HepG2 (cell line): ENCODE data around the gene GHRHR. TPM values are rescaled to one million over a fixed set of nuclear protein-coding genes. Genes with fewer than 3 reads are reported as not detected.

Experiments used
- ATAC-seq: fragments of 200-7000 bp; cut with Tn5 transposase; 3 replicates; pipeline ENCODE4 v1.9.1; 2020; ENCODE audit warnings: mild to moderate bottlenecking, moderate library complexity
- BruUV-seq: library from RNA; stranded (reverse); fragments of 400-500 nt; replicated peaks from 2 replicates; lab custom pipeline; 2021; lab: Mats Ljungman, UMichigan
- CTCF ChIA-PET: fragments of 300-600 bp; formaldehyde crosslinking; extraction: SDS; loops from one replicate; lab custom pipeline; 2021; ENCODE audit warnings: low total read pairs, inconsistent platforms, low intra/inter-chr PET ratio; lab: Yijun Ruan, JAX
- POLR2A ChIA-PET: fragments of 350-600 bp; sonication (Branson Sonifier 250); formaldehyde crosslinking; loops from one replicate; lab custom pipeline; 2020; ENCODE audit warnings: antibody characterized with exemption, inconsistent platforms; lab: Yijun Ruan, JAX
- DNase-seq: peaks from one replicate; pipeline ENCODE4 v3.0.0-alpha.2; 2015; ENCODE audit warnings: low spot score
- FAIRE-seq: peaks from 3 replicates; lab custom pipeline; 2011; peaks lifted over from hg19 to GRCh38; lab: Jason Lieb, UNC
- H2AFZ ChIP-seq: one replicate; pipeline ENCODE4 v1.6.1; 2011; ENCODE audit warnings: low read length, inconsistent platforms
- H3K27ac ChIP-seq: fragments of 300-600 bp; 3 replicates; pipeline ENCODE4 v1.8.0; 2011; ENCODE audit warnings: mixed run types, mild to moderate bottlenecking, mixed read lengths, low read length, inconsistent platforms; ENCODE audit not compliant: insufficient read depth; ENCODE audit errors: extremely low read length
- H3K27me3 ChIP-seq, 2 experiments: fragments of 200-600 bp in 1 of 2; 2 replicates in 1 of 2; 3 replicates in 1 of 2; pipeline versions ENCODE4 v1.6.0 to v1.8.0; 2011; ENCODE audit warnings: low read length in 2 of 2, mild to moderate bottlenecking in 2 of 2, moderate library complexity in 2 of 2, inconsistent platforms in 1 of 2; ENCODE audit not compliant: insufficient read depth in 2 of 2, control insufficient read depth in 1 of 2
- H3K36me3 ChIP-seq, 2 experiments: fragments of 200-600 bp in 1 of 2; replicated peaks in 1 of 2; 2 replicates in 1 of 2; 3 replicates in 1 of 2; pipeline versions ENCODE4 v1.5.1 to v1.8.0; 2011; ENCODE audit warnings: low read length in 2 of 2, inconsistent platforms in 1 of 2; ENCODE audit not compliant: insufficient read depth in 2 of 2, control insufficient read depth in 1 of 2
- H3K4me1 ChIP-seq: 2 replicates; pipeline ENCODE4 v1.5.1; 2012; ENCODE audit warnings: low read length, inconsistent platforms; ENCODE audit not compliant: insufficient read depth
- H3K4me2 ChIP-seq: 2 replicates; pipeline ENCODE4 v1.6.0; 2011; ENCODE audit warnings: low read depth, low read length, inconsistent platforms
- H3K4me3 ChIP-seq, 3 experiments: fragments of 200-600 bp in 1 of 3; sonication (generic), shearing (Covaris generic) in 1 of 3; replicated peaks in 1 of 3; 2 replicates each; pipeline ENCODE4 v1.5.1; 2011 to 2016; ENCODE audit warnings: low read length in 3 of 3, inconsistent platforms in 2 of 3, low read depth in 2 of 3, mild to moderate bottlenecking in 2 of 3, control low read depth in 1 of 3, mixed read lengths in 1 of 3; ENCODE audit not compliant: insufficient read depth in 1 of 3
- H3K79me2 ChIP-seq: one replicate; pipeline ENCODE4 v1.6.1; 2011; ENCODE audit warnings: low read length, inconsistent platforms; ENCODE audit not compliant: insufficient read depth
- H3K9ac ChIP-seq: 2 replicates; pipeline ENCODE4 v1.6.0; 2011; ENCODE audit warnings: mild to moderate bottlenecking, low read depth, low read length, inconsistent platforms; ENCODE audit not compliant: insufficient read depth
- H3K9me3 ChIP-seq: 2 replicates; pipeline ENCODE4 v1.5.1; 2012; ENCODE audit warnings: mild to moderate bottlenecking, low read length
- H4K20me1 ChIP-seq: 2 replicates; pipeline ENCODE4 v1.6.0; 2011; ENCODE audit warnings: inconsistent platforms, mild to moderate bottlenecking, low read length, moderate library complexity; ENCODE audit not compliant: insufficient read depth
- ARID2 ChIP-seq: sonication (generic); formaldehyde crosslinking; IDR thresholded peaks from 2 replicates; pipeline ENCODE4 v1.8.1; 2022; ENCODE audit warnings: mild to moderate bottlenecking, missing genetic modification reagents, borderline replicate concordance
- BHLHE40 ChIP-seq: IDR thresholded peaks from 2 replicates; pipeline ENCODE4 v1.6.1; 2011; ENCODE audit warnings: low read length, improper control_type of control experiment
- ERF ChIP-seq: IDR thresholded peaks from 2 replicates; pipeline ENCODE4 v1.6.1; 2018; ENCODE audit warnings: missing biosample characterization, missing genetic modification reagents
- HNF4A ChIP-seq: sonication (generic); formaldehyde crosslinking; IDR thresholded peaks from 2 replicates; pipeline ENCODE4 v1.4.0; 2020; ENCODE audit warnings: missing genetic modification reagents
- HNRNPH1 ChIP-seq: fragments of 200-400 bp; formaldehyde crosslinking; optimal IDR thresholded peaks from 2 replicates; pipeline ENCODE3; 2017; ENCODE audit warnings: mild to moderate bottlenecking, low read depth, low read length
- HNRNPK ChIP-seq: fragments of 200-400 bp; formaldehyde crosslinking; IDR thresholded peaks from 2 replicates; pipeline ENCODE4 v1.6.1; 2018; ENCODE audit warnings: low read length, low read depth, moderate library complexity, mild to moderate bottlenecking; ENCODE audit not compliant: poor library complexity, severe bottlenecking
- ISX ChIP-seq: sonication (generic); formaldehyde crosslinking; conservative IDR thresholded peaks from 2 replicates; pipeline ENCODE4 v1.5.0; 2020; ENCODE audit warnings: missing genetic modification reagents
- MAZ ChIP-seq, 2 experiments: sonication (generic) in 1 of 2; formaldehyde crosslinking in 1 of 2; IDR thresholded peaks; 2 replicates each; pipeline versions ENCODE4 v1.5.0 to v1.6.1; 2012 to 2020; ENCODE audit warnings: low read depth in 2 of 2, mild to moderate bottlenecking in 2 of 2, borderline replicate concordance in 1 of 2, improper control_type of control experiment in 1 of 2, low read length in 1 of 2, missing genetic modification reagents in 1 of 2, moderate library complexity in 1 of 2
- NFYC ChIP-seq: IDR thresholded peaks from 2 replicates; pipeline ENCODE4 v1.6.1; 2016; ENCODE audit warnings: missing genetic modification reagents, missing compliant biosample characterization
- NR2F2 ChIP-seq: IDR thresholded peaks from 2 replicates; pipeline ENCODE4 v1.6.1; 2012; ENCODE audit warnings: low read depth, inconsistent platforms, borderline replicate concordance
- PHF8 ChIP-seq: sonication (generic); formaldehyde crosslinking; IDR thresholded peaks from 2 replicates; pipeline ENCODE4 v1.5.0; 2020; ENCODE audit warnings: missing genetic modification reagents
- SIN3A ChIP-seq: IDR thresholded peaks from 2 replicates; pipeline ENCODE4 v1.6.1; 2011; ENCODE audit warnings: low read depth, mild to moderate bottlenecking, control low read depth, low read length, borderline replicate concordance
- TCF12 ChIP-seq, 2 experiments: fragments of 450-650 bp in 1 of 2; sonication (generic) in 1 of 2; formaldehyde crosslinking in 1 of 2; IDR thresholded peaks; 2 replicates each; pipeline versions ENCODE4 v1.6.1 to v1.8.0; 2017 to 2022; ENCODE audit warnings: antibody characterized with exemption in 1 of 2, mild to moderate bottlenecking in 1 of 2, missing genetic modification reagents in 1 of 2, moderate library complexity in 1 of 2
- ZBTB3 ChIP-seq: sonication (generic); formaldehyde crosslinking; IDR thresholded peaks from 2 replicates; pipeline ENCODE4 v1.4.0; 2020; ENCODE audit warnings: low read depth, mild to moderate bottlenecking, moderate library complexity, missing genetic modification reagents, borderline replicate concordance
- ZNF205 ChIP-seq: IDR thresholded peaks from 2 replicates; pipeline ENCODE4 v1.6.1; 2018; ENCODE audit warnings: missing biosample characterization, missing genetic modification reagents
- ZNF44 ChIP-seq: sonication (generic); formaldehyde crosslinking; IDR thresholded peaks from 2 replicates; pipeline ENCODE4 v1.5.1; 2020; ENCODE audit warnings: mild to moderate bottlenecking, missing genetic modification reagents
- ZNF468 ChIP-seq: sonication (generic); formaldehyde crosslinking; IDR thresholded peaks from 2 replicates; pipeline ENCODE4 v1.8.0; 2022; ENCODE audit warnings: mild to moderate bottlenecking, moderate library complexity, missing genetic modification reagents
- ZNF598 ChIP-seq: sonication (generic); formaldehyde crosslinking; IDR thresholded peaks from 2 replicates; pipeline ENCODE4 v1.5.1; 2020; ENCODE audit warnings: mild to moderate bottlenecking, missing genetic modification reagents, borderline replicate concordance
- ZNF776 ChIP-seq: sonication (generic); formaldehyde crosslinking; IDR thresholded peaks from 2 replicates; pipeline ENCODE4 v1.4.0; 2020; ENCODE audit warnings: mild to moderate bottlenecking, missing genetic modification reagents
- WGBS: methylation state at CpG from one replicate; pipeline ENCODE4 v1.1.6; 2017; ENCODE audit warnings: low lambda C conversion rate; 5-methylcytosine and 5-hydroxymethylcytosine counted together
- in situ Hi-C: cut with HindIII; loops from 2 replicates; pipeline ENCODE4 v1.10.0; 2017; ENCODE audit warnings: low pct_unique_long_range_greater_than_20kb; ENCODE audit not compliant: extremely low pct_ligation_motif_present
- intact Hi-C: fragments of 100-400 bp; cut with micrococcal nuclease; formaldehyde crosslinking; loops from one replicate; pipeline ENCODE4 v1.10.0; 2022; ENCODE audit not compliant: unreplicated experiment
- polyA plus RNA-seq, 8 experiments: library from polyadenylated mRNA; depleted of rRNA in 3 of 8; stranded (reverse) in 7 of 8; unstranded in 1 of 8; fragments of >200 nt; fragmentation: Illumina TruSeq in 4 of 8; extraction: Trizol in 4 of 8; gene quantifications; 2 replicates each; pipeline versions ENCODE4 v1.2.1 to v1.2.3, GENCODE V29; 2011 to 2016; ENCODE audit warnings: low read depth in 4 of 8, missing spikeins in 1 of 8, mixed read lengths in 1 of 8; ENCODE audit not compliant: insufficient read depth in 1 of 8
- total RNA-seq, 5 experiments: library from RNA; depleted of rRNA; stranded (reverse); fragments of >200 nt; fragmentation: Illumina TruSeq; extraction: Trizol; gene quantifications; 2 replicates each; pipeline ENCODE4 v1.2.3, GENCODE V29; 2016; ENCODE audit warnings: low read depth in 1 of 5
- TF ChIP-seq, protein P1 (sequence below): sonication (generic); formaldehyde crosslinking; IDR thresholded peaks from 2 replicates; pipeline ENCODE4 v1.4.0; 2020; ENCODE audit warnings: missing genetic modification reagents

The GHRHR gene
- total and polyA plus RNA-seq, 2 of the 13 experiments (the other 11 are each of a cell fraction or from before 2014, with no cell fraction given) = not detected

DNA sequence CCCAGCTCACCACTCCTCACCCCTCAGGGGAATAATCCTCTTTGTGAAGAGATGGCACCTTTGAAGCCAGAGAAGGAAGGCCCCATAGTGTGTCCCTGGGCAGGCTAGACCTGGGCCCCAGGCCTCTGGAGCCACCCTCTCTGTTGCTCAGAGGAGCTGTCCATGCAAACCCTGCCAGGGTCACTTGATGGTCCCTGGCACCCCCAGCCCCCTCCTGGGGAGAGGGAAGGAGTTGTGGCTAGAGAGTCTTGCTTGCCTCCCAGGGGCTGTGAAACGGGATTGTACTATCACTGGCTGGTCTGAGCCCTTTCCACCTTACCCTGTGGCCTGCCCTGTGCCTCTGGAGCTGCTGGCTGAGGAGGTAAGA is 5.8 kb downstream of the GHRHR start:
- TF ChIP-seq PHF8 (CRISPR knock-in tag) = no peak
- TF ChIP-seq, protein P1, sequence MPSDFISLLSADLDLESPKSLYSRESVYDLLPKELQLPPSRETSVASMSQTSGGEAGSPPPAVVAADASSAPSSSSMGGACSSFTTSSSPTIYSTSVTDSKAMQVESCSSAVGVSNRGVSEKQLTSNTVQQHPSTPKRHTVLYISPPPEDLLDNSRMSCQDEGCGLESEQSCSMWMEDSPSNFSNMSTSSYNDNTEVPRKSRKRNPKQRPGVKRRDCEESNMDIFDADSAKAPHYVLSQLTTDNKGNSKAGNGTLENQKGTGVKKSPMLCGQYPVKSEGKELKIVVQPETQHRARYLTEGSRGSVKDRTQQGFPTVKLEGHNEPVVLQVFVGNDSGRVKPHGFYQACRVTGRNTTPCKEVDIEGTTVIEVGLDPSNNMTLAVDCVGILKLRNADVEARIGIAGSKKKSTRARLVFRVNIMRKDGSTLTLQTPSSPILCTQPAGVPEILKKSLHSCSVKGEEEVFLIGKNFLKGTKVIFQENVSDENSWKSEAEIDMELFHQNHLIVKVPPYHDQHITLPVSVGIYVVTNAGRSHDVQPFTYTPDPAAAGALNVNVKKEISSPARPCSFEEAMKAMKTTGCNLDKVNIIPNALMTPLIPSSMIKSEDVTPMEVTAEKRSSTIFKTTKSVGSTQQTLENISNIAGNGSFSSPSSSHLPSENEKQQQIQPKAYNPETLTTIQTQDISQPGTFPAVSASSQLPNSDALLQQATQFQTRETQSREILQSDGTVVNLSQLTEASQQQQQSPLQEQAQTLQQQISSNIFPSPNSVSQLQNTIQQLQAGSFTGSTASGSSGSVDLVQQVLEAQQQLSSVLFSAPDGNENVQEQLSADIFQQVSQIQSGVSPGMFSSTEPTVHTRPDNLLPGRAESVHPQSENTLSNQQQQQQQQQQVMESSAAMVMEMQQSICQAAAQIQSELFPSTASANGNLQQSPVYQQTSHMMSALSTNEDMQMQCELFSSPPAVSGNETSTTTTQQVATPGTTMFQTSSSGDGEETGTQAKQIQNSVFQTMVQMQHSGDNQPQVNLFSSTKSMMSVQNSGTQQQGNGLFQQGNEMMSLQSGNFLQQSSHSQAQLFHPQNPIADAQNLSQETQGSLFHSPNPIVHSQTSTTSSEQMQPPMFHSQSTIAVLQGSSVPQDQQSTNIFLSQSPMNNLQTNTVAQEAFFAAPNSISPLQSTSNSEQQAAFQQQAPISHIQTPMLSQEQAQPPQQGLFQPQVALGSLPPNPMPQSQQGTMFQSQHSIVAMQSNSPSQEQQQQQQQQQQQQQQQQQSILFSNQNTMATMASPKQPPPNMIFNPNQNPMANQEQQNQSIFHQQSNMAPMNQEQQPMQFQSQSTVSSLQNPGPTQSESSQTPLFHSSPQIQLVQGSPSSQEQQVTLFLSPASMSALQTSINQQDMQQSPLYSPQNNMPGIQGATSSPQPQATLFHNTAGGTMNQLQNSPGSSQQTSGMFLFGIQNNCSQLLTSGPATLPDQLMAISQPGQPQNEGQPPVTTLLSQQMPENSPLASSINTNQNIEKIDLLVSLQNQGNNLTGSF (CRISPR knock-in tag) = no peak
- no peak for TF ChIP-seq ZBTB3 (CRISPR knock-in tag)
- no peak for TF ChIP-seq ISX (CRISPR knock-in tag)
- no peak for TF ChIP-seq ZNF776 (CRISPR knock-in tag)
- no peak for TF ChIP-seq NR2F2
- no peak for TF ChIP-seq ARID2 (CRISPR knock-in tag)
- no peak for TF ChIP-seq BHLHE40
- TF ChIP-seq HNRNPH1 = no peak
- TF ChIP-seq ZNF468 = no peak
- TF ChIP-seq TCF12 (IDR thresholded peaks at IDR 0.05) = no peak
- no peak for TF ChIP-seq TCF12 (CRISPR knock-in tag; IDR thresholded peaks at IDR 0.05)
- TF ChIP-seq NFYC (CRISPR knock-in tag) = no peak
- no peak for TF ChIP-seq SIN3A
- TF ChIP-seq ERF (CRISPR knock-in tag) = no peak
- no peak for TF ChIP-seq ZNF44 (CRISPR knock-in tag)
- TF ChIP-seq MAZ (IDR thresholded peaks at IDR 0.05; ENCODE audit: borderline replicate concordance, low read depth, low read length) = no peak
- TF ChIP-seq MAZ (CRISPR knock-in tag; IDR thresholded peaks at IDR 0.05; ENCODE audit: low read depth) = no peak
- TF ChIP-seq HNRNPK = no peak
- TF ChIP-seq HNF4A (CRISPR knock-in tag) = no peak
- TF ChIP-seq ZNF598 (CRISPR knock-in tag) = no peak
- TF ChIP-seq ZNF205 = no peak
- WGBS = no CpG with 5 or more reads among the region's 1 CpG
- CTCF ChIA-PET = no interaction called here

More for the DNA sequence above, 5.8 kb downstream of the GHRHR start:
- Histone ChIP-seq H3K79me2 (no peaks in the 10 kb centered on the region), H2AFZ (no peak overlapping the region), H3K27ac (no peak overlapping the region), H4K20me1 (no peaks in the 10 kb centered on the region), H3K9ac (no peak overlapping the region), H3K4me1 (peaks cover 2% of the 10 kb centered on the region), H3K9me3 (no peaks in the 10 kb centered on the region), H3K27me3 (no peaks in the 10 kb centered on the region), H3K36me3 (no peaks in the 10 kb centered on the region), H3K4me2 (no peak overlapping the region), H3K4me3 (no peak overlapping the region)
- ATAC-seq (no peak), DNase-seq (no peak), FAIRE-seq (no peak)
- POLR2A ChIA-PET = no interaction called here
- intact Hi-C loops (no loop called here), in situ Hi-C loops (no loop called here)
- BruUV-seq = no TSS peak
